GM23338 (cell line): ENCODE results near the gene EHMT2. TPM values are rescaled to one million over a fixed set of nuclear protein-coding genes. Genes with fewer than 3 reads are reported as not detected.

Experiments
- ATAC-seq: fragments of 200-7000 bp; cut with Tn5 transposase; 3 replicates; pipeline ENCODE4 v1.9.1; 2020
- DNase-seq: peaks from one replicate; pipeline ENCODE4 v3.0.0-alpha.2; 2015; ENCODE audit warnings: low spot score
- H2AFZ ChIP-seq: fragments of 200-600 bp; sonication (generic); 2 replicates; pipeline ENCODE4 v1.8.0; 2016; ENCODE audit warnings: antibody characterized with exemption, mild to moderate bottlenecking, moderate library complexity
- H3F3A ChIP-seq: fragments of 200-600 bp; sonication (generic); replicated peaks from 2 replicates; pipeline ENCODE4 v1.8.0; 2017; ENCODE audit warnings: antibody characterized with exemption, mixed run types, low read depth
- H3K27ac ChIP-seq: fragments of 200-600 bp; sonication (generic); 2 replicates; pipeline ENCODE4 v1.6.1; 2016; ENCODE audit warnings: low read depth
- H3K27me3 ChIP-seq: fragments of 200-600 bp; sonication (generic); 2 replicates; pipeline ENCODE4 v1.8.0; 2016; ENCODE audit warnings: mild to moderate bottlenecking, mixed run types, moderate library complexity; ENCODE audit not compliant: insufficient read depth
- H3K36me3 ChIP-seq: fragments of 200-600 bp; sonication (generic); 2 replicates; pipeline ENCODE4 v1.8.0; 2016; ENCODE audit warnings: mild to moderate bottlenecking; ENCODE audit not compliant: insufficient read depth
- H3K4me1 ChIP-seq: fragments of 200-600 bp; sonication (generic); 2 replicates; pipeline ENCODE4 v1.8.0; 2016; ENCODE audit warnings: mild to moderate bottlenecking, moderate library complexity; ENCODE audit not compliant: insufficient read depth
- H3K4me2 ChIP-seq: fragments of 200-600 bp; sonication (generic); 2 replicates; pipeline ENCODE4 v1.7.1; 2017; ENCODE audit warnings: mixed run types
- H3K4me3 ChIP-seq: fragments of 200-600 bp; sonication (generic); 2 replicates; pipeline ENCODE4 v1.6.1; 2016; ENCODE audit warnings: mixed run types
- H3K79me2 ChIP-seq: fragments of 200-600 bp; sonication (generic); replicated peaks from 2 replicates; pipeline ENCODE4 v1.8.0; 2017; ENCODE audit warnings: mild to moderate bottlenecking; ENCODE audit not compliant: insufficient read depth
- H3K9me2 ChIP-seq: fragments of 200-600 bp; sonication (generic); 2 replicates; pipeline ENCODE4 v1.8.0; 2017; ENCODE audit not compliant: insufficient read depth
- H4K20me1 ChIP-seq: fragments of 200-600 bp; sonication (generic); replicated peaks from 2 replicates; pipeline ENCODE4 v1.8.0; 2017; ENCODE audit warnings: mild to moderate bottlenecking; ENCODE audit not compliant: insufficient read depth
- H3K27ac Mint-ChIP-seq: 2 replicates; pipeline ENCODE4 v1.8.0; 2020; ENCODE audit warnings: inconsistent platforms, mild to moderate bottlenecking, moderate library complexity, mixed read lengths
- H3K27me3 Mint-ChIP-seq: 3 replicates; pipeline ENCODE4 v1.8.0; 2022; ENCODE audit warnings: low read depth, mild to moderate bottlenecking, moderate library complexity, mixed read lengths, inconsistent platforms; ENCODE audit not compliant: insufficient read depth, poor library complexity
- H3K36me3 Mint-ChIP-seq: 3 replicates; pipeline ENCODE4 v1.8.0; 2021; ENCODE audit warnings: low read depth, mild to moderate bottlenecking, inconsistent platforms, moderate library complexity, mixed read lengths
- H3K4me1 Mint-ChIP-seq: 3 replicates; pipeline ENCODE4 v1.8.0; 2020; ENCODE audit warnings: mild to moderate bottlenecking, inconsistent platforms, mixed read lengths
- H3K4me3 Mint-ChIP-seq: 3 replicates; pipeline ENCODE4 v1.8.0; 2021; ENCODE audit warnings: moderate library complexity, mild to moderate bottlenecking, inconsistent platforms, mixed read lengths
- H3K9me3 Mint-ChIP-seq: 3 replicates; pipeline ENCODE4 v1.8.0; 2020; ENCODE audit warnings: moderate library complexity, mild to moderate bottlenecking, inconsistent platforms, mixed read lengths
- CREB1 ChIP-seq: fragments of 250-450 bp; sonication (Bioruptor Pico); IDR thresholded peaks from 2 replicates; pipeline ENCODE4 v1.5.0; 2020; ENCODE audit warnings: low read depth, mild to moderate bottlenecking, moderate library complexity
- EZH2 ChIP-seq: fragments of 200-600 bp; sonication (generic); IDR thresholded peaks from one replicate; pipeline ENCODE4 v1.8.0; 2017; ENCODE audit warnings: antibody characterized with exemption, mild to moderate bottlenecking, low read depth; ENCODE audit not compliant: unreplicated experiment
- EZH2phosphoT487 ChIP-seq: fragments of 200-600 bp; sonication (generic); IDR thresholded peaks from one replicate; pipeline ENCODE4 v1.8.1; 2018; ENCODE audit warnings: antibody characterized with exemption; ENCODE audit not compliant: unreplicated experiment
- JUNB ChIP-seq: IDR thresholded peaks from one replicate; pipeline ENCODE4 v1.6.1; 2016; ENCODE audit warnings: antibody characterized with exemption; ENCODE audit not compliant: unreplicated experiment
- NANOG ChIP-seq: IDR thresholded peaks from 2 replicates; pipeline ENCODE4 v1.6.1; 2016; ENCODE audit warnings: antibody characterized with exemption, borderline replicate concordance
- POLR2AphosphoS5 ChIP-seq: IDR thresholded peaks from 2 replicates; pipeline ENCODE4 v1.6.1; 2016; ENCODE audit warnings: antibody characterized with exemption, low read depth
- STAT1 ChIP-seq: IDR thresholded peaks from one replicate; pipeline ENCODE4 v1.6.1; 2016; ENCODE audit warnings: antibody characterized with exemption; ENCODE audit not compliant: unreplicated experiment
- ZNF114 ChIP-seq: fragments of 250-450 bp; sonication (Bioruptor Pico); IDR thresholded peaks from 2 replicates; pipeline ENCODE4 v1.5.0; 2020; ENCODE audit warnings: mild to moderate bottlenecking, moderate library complexity
- polyA plus RNA-seq: library from polyadenylated mRNA; unstranded; fragments of >200 nt; fragmentation: Nextera tagmentation; extraction: Ambion mirVana; gene quantifications from 2 replicates; pipeline ENCODE4 v1.2.1, GENCODE V29; 2016
- total RNA-seq: library from RNA; depleted of rRNA; stranded (reverse); fragments of >200 nt; shearing (Covaris generic); gene quantifications from 2 replicates; pipeline ENCODE4 v1.2.3, GENCODE V29; 2014
- TF ChIP-seq, protein P1 (sequence below): fragments of 250-450 bp; sonication (Bioruptor Pico); IDR thresholded peaks from 2 replicates; pipeline ENCODE4 v1.5.0; 2020; ENCODE audit warnings: mild to moderate bottlenecking, moderate library complexity
- TF ChIP-seq, protein P2 (sequence below): IDR thresholded peaks from 2 replicates; pipeline ENCODE4 v1.6.1; 2016; ENCODE audit warnings: antibody characterized with exemption

Gene EHMT2
- total and polyA plus RNA-seq, 2 experiments from 2014 or later, result 113 to 193 TPM

DNA sequence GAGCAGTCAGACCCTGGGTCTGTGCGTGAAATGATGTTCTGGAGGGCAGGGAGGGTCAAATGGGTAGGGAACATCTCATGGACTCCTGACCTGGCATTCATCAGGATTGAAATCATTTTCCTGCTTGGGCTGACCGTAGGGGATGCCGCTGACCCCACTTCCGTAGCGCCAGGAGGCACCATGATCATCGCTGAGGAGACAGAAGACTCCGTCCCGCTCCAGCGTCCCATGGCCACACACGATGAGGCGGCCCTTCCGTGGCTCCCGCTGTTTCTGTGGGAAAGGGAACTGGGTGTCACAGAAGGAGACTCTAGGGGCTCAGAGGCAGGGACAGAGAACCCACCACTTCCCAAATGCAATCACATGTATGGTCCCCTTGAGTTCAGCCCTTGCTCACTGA is 37.1 kb downstream of the EHMT2 start (continued):
- TF ChIP-seq, protein P1, sequence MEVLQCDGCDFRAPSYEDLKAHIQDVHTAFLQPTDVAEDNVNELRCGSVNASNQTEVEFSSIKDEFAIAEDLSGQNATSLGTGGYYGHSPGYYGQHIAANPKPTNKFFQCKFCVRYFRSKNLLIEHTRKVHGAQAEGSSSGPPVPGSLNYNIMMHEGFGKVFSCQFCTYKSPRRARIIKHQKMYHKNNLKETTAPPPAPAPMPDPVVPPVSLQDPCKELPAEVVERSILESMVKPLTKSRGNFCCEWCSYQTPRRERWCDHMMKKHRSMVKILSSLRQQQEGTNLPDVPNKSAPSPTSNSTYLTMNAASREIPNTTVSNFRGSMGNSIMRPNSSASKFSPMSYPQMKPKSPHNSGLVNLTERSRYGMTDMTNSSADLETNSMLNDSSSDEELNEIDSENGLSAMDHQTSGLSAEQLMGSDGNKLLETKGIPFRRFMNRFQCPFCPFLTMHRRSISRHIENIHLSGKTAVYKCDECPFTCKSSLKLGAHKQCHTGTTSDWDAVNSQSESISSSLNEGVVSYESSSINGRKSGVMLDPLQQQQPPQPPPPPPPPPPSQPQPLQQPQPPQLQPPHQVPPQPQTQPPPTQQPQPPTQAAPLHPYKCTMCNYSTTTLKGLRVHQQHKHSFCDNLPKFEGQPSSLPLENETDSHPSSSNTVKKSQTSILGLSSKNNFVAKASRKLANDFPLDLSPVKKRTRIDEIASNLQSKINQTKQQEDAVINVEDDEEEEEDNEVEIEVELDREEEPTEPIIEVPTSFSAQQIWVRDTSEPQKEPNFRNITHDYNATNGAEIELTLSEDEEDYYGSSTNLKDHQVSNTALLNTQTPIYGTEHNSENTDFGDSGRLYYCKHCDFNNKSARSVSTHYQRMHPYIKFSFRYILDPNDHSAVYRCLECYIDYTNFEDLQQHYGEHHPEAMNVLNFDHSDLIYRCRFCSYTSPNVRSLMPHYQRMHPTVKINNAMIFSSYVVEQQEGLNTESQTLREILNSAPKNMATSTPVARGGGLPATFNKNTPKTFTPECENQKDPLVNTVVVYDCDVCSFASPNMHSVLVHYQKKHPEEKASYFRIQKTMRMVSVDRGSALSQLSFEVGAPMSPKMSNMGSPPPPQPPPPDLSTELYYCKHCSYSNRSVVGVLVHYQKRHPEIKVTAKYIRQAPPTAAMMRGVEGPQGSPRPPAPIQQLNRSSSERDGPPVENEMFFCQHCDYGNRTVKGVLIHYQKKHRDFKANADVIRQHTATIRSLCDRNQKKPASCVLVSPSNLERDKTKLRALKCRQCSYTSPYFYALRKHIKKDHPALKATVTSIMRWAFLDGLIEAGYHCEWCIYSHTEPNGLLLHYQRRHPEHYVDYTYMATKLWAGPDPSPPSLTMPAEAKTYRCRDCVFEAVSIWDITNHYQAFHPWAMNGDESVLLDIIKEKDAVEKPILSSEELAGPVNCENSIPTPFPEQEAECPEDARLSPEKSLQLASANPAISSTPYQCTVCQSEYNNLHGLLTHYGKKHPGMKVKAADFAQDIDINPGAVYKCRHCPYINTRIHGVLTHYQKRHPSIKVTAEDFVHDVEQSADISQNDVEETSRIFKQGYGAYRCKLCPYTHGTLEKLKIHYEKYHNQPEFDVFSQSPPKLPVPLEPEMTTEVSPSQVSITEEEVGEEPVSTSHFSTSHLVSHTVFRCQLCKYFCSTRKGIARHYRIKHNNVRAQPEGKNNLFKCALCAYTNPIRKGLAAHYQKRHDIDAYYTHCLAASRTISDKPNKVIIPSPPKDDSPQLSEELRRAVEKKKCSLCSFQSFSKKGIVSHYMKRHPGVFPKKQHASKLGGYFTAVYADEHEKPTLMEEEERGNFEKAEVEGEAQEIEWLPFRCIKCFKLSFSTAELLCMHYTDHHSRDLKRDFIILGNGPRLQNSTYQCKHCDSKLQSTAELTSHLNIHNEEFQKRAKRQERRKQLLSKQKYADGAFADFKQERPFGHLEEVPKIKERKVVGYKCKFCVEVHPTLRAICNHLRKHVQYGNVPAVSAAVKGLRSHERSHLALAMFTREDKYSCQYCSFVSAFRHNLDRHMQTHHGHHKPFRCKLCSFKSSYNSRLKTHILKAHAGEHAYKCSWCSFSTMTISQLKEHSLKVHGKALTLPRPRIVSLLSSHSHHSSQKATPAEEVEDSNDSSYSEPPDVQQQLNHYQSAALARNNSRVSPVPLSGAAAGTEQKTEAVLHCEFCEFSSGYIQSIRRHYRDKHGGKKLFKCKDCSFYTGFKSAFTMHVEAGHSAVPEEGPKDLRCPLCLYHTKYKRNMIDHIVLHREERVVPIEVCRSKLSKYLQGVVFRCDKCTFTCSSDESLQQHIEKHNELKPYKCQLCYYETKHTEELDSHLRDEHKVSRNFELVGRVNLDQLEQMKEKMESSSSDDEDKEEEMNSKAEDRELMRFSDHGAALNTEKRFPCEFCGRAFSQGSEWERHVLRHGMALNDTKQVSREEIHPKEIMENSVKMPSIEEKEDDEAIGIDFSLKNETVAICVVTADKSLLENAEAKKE (CRISPR knock-in tag), result no peak
- TF ChIP-seq JUNB, result no peak
- no peak for TF ChIP-seq EZH2
- TF ChIP-seq CREB1 (CRISPR knock-in tag), result no peak
- no peak for TF ChIP-seq ZNF114
- TF ChIP-seq POLR2AphosphoS5, result no peak
- no peak for TF ChIP-seq EZH2phosphoT487
- TF ChIP-seq, protein P2, sequence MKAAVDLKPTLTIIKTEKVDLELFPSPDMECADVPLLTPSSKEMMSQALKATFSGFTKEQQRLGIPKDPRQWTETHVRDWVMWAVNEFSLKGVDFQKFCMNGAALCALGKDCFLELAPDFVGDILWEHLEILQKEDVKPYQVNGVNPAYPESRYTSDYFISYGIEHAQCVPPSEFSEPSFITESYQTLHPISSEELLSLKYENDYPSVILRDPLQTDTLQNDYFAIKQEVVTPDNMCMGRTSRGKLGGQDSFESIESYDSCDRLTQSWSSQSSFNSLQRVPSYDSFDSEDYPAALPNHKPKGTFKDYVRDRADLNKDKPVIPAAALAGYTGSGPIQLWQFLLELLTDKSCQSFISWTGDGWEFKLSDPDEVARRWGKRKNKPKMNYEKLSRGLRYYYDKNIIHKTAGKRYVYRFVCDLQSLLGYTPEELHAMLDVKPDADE, result no peak
- no peak for TF ChIP-seq NANOG
- no peak for TF ChIP-seq STAT1

DNA sequence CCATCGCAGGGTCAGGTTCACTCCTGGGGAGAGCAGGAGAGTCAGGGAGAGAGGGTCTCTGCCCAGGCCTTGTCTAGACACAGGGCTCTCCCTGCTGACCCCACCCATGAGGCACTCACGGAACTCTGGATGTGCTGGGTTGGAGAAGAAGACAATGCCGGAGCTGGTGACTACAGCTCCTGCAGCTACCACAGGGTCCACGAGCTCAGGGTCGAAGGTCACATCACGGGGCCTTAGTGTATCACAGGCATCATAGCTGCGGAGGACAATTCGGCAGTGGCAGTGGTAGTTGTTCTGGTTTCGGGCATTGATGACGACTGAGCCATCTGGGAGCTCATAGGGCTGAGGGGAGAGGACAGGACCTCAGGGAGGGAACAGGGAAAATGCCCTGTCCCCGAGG is 37.6 kb downstream of the EHMT2 start:
- ATAC-seq (no peak), DNase-seq (no peak)
- Histone ChIP-seq H3K36me3 (no peaks in the 10 kb centered on the region), H3K4me3 (no peak overlapping the region), H3K4me1 (peaks cover 12% of the 10 kb centered on the region; the same call in 1 of the 2 replicates), H3K27ac (no peak overlapping the region), H3K9me2 (no peaks in the 10 kb centered on the region), H2AFZ (no peak overlapping the region), H3K27me3 (no peaks in the 10 kb centered on the region), H4K20me1 (peaks cover 3% of the 10 kb centered on the region; the same call in 1 of the 2 replicates), H3K79me2 (peaks cover 8% of the 10 kb centered on the region; the same call in 1 of the 2 replicates), H3K4me2 (no peak overlapping the region), H3F3A (peaks cover 12% of the 10 kb centered on the region; the same call in 1 of the 2 replicates)
- Mint-ChIP-seq H3K36me3 (peaks cover 28% of the 10 kb centered on the region), H3K27me3 (peaks cover 18% of the 10 kb centered on the region), H3K27ac (no peak overlapping the region), H3K4me3 (no peak overlapping the region), H3K4me1 (peaks cover 7% of the 10 kb centered on the region), H3K9me3 (peaks cover 12% of the 10 kb centered on the region)
- TF ChIP-seq STAT1, result no peak
- TF ChIP-seq POLR2AphosphoS5, result no peak
- TF ChIP-seq JUNB, result no peak
- TF ChIP-seq NANOG, result no peak
- TF ChIP-seq, protein P2, result no peak
- TF ChIP-seq CREB1 (CRISPR knock-in tag), result no peak
- no peak for TF ChIP-seq ZNF114
